Naive thymus-derived CD4-positive, alpha-beta T cell (primary cell): ENCODE measurements around the gene MAP3K4. TPM values are rescaled to one million over a fixed set of nuclear protein-coding genes. Genes with fewer than 3 reads are reported as not detected.

ENCODE experiments used
- ATAC-seq: fragments of 150-1000 bp; cut with Tn5 transposase; 2 replicates; pipeline ENCODE4 v1.10.0; 2021; ENCODE audit warnings: mild to moderate bottlenecking, moderate library complexity
- CTCF ChIA-PET: fragments of 350-600 bp; sonication (Branson Sonifier 250); formaldehyde crosslinking; loops from one replicate; lab custom pipeline; 2021; ENCODE audit warnings: antibody characterized with exemption; lab: Charles Lee
- POLR2A ChIA-PET: fragments of 350-600 bp; sonication (Branson Sonifier 250); formaldehyde crosslinking; loops from one replicate; lab custom pipeline; 2021; ENCODE audit warnings: antibody characterized with exemption, inconsistent platforms; lab: Charles Lee
- DNase-seq, 9 donors: peaks; one replicate each; pipeline versions ENCODE4 v3.0.0 to v3.0.0-alpha.2; 2020 to 2022; ENCODE audit warnings: mixed read lengths in 1 of 9
- H3K27ac ChIP-seq: one replicate; pipeline ENCODE4 v1.7.0; 2013; ENCODE audit warnings: mild to moderate bottlenecking, low read depth, low read length, moderate library complexity
- H3K27me3 ChIP-seq, 2 donors: one replicate each; pipeline ENCODE4 v1.7.0; 2013; ENCODE audit warnings: low read length in 2 of 2, mild to moderate bottlenecking in 2 of 2, moderate library complexity in 2 of 2; ENCODE audit not compliant: control insufficient read depth in 2 of 2, insufficient read depth in 2 of 2
- H3K36me3 ChIP-seq, 3 experiments: 1 replicate in 2 of 3; 2 replicates in 1 of 3; pipeline ENCODE4 v1.7.0; 2013; ENCODE audit warnings: low read length in 3 of 3, mild to moderate bottlenecking in 3 of 3, moderate library complexity in 1 of 3; ENCODE audit not compliant: insufficient read depth in 3 of 3, control insufficient read depth in 2 of 3
- H3K4me1 ChIP-seq, 2 donors: one replicate each; pipeline ENCODE4 v1.7.0; 2013; ENCODE audit warnings: low read length in 2 of 2, mild to moderate bottlenecking in 2 of 2, moderate library complexity in 1 of 2; ENCODE audit not compliant: control insufficient read depth in 2 of 2, insufficient read depth in 2 of 2
- H3K4me3 ChIP-seq: 2 replicates; pipeline ENCODE4 v1.7.0; 2013; ENCODE audit warnings: mild to moderate bottlenecking, low read length
- H3K9me3 ChIP-seq, 3 experiments: 1 replicate in 2 of 3; 2 replicates in 1 of 3; pipeline ENCODE4 v1.7.0; 2013; ENCODE audit warnings: low read length in 3 of 3; ENCODE audit not compliant: control insufficient read depth in 2 of 3
- H3K27ac Mint-ChIP-seq, 9 donors: one replicate each; pipeline ENCODE4 v1.8.0; 2020 to 2022; ENCODE audit warnings: mixed read lengths in 9 of 9, mild to moderate bottlenecking in 8 of 9, moderate library complexity in 5 of 9, inconsistent platforms in 2 of 9
- H3K27me3 Mint-ChIP-seq, 5 donors: one replicate each; pipeline ENCODE4 v1.8.0; 2021 to 2022; ENCODE audit warnings: mixed read lengths in 5 of 5, mild to moderate bottlenecking in 1 of 5
- H3K36me3 Mint-ChIP-seq, 5 donors: one replicate each; pipeline ENCODE4 v1.8.0; 2020 to 2022; ENCODE audit warnings: mixed read lengths in 5 of 5, mild to moderate bottlenecking in 3 of 5, inconsistent platforms in 1 of 5
- H3K4me1 Mint-ChIP-seq, 7 donors: one replicate each; pipeline ENCODE4 v1.8.0; 2020 to 2022; ENCODE audit warnings: mixed read lengths in 7 of 7, mild to moderate bottlenecking in 3 of 7, inconsistent platforms in 1 of 7
- H3K4me3 Mint-ChIP-seq, 10 donors: one replicate each; pipeline ENCODE4 v1.8.0; 2020 to 2022; ENCODE audit warnings: mild to moderate bottlenecking in 10 of 10, mixed read lengths in 10 of 10, moderate library complexity in 6 of 10, inconsistent platforms in 2 of 10
- H3K9me3 Mint-ChIP-seq, 11 donors: one replicate each; pipeline ENCODE4 v1.8.0; 2020 to 2022; ENCODE audit warnings: mixed read lengths in 11 of 11, mild to moderate bottlenecking in 4 of 11, inconsistent platforms in 1 of 11, moderate library complexity in 1 of 11
- intact Hi-C, 2 donors: fragments of 100-400 bp; cut with micrococcal nuclease; formaldehyde crosslinking; loops; one replicate each; pipeline ENCODE4 v1.15.1; 2023
- polyA plus RNA-seq, 2 donors: library from polyadenylated mRNA; unstranded; fragments of 300-500 nt; fragmentation: Illumina TruSeq; gene quantifications; one replicate each; pipeline ENCODE4 v1.2.3, GENCODE V29; 2021
- total RNA-seq, 6 experiments: library from RNA in 5 of 6; stranded (reverse) in 5 of 6; gene quantifications; 1 replicate in 5 of 6; 2 replicates in 1 of 6; pipeline ENCODE4 v1.2.3 and lab custom pipeline; 2021 to 2026

The MAP3K4 gene
- total and polyA plus RNA-seq, 7 experiments from 2014 or later: 4.5 to 81.2 (median 55.4) TPM

- Histone ChIP-seq H3K4me3 (no peak overlapping the region), H3K9me3 (no peaks in the 10 kb centered on the region), H3K36me3 (peaks cover 0 to 5% (median 0%) of the 10 kb centered on the region in 3 experiments), H3K4me1 (no peaks in the 10 kb centered on the region), H3K27ac (no peak overlapping the region), H3K27me3 (no peaks in the 10 kb centered on the region)
- ChIA-PET POLR2A (no interaction called here), CTCF (no interaction called here)
- peaks cover 4 to 28% (median 11%) of the 10 kb centered on the region in 5 donors for H3K36me3 Mint-ChIP-seq
- H3K9me3 Mint-ChIP-seq: peaks cover 0 to 2% (median 0%) of the 10 kb centered on the region in 11 donors
- DNase-seq (no peak), ATAC-seq (no peak)
- H3K4me3 Mint-ChIP-seq: no peak overlapping the region
- H3K27me3 Mint-ChIP-seq: no peaks in the 10 kb centered on the region
- peaks cover 9 to 20% (median 17%) of the 10 kb centered on the region in 7 donors for H3K4me1 Mint-ChIP-seq
- peak overlapping the region in 1 of 9 donors; percentile 4 for H3K27ac Mint-ChIP-seq
- intact Hi-C loops: no loop called here
Observed at GRCh38 chr6:161132384-161132783, 140.8 kb downstream of the MAP3K4 start.

- H3K27ac ChIP-seq: no peak overlapping the region
- ATAC-seq (no peak), DNase-seq (no peak)
- no peaks in the 10 kb centered on the region for H3K36me3 ChIP-seq
- H3K4me1 ChIP-seq: no peaks in the 10 kb centered on the region
- H3K4me3 ChIP-seq: no peak overlapping the region
- POLR2A ChIA-PET: no interaction called here
- Mint-ChIP-seq H3K27ac (peak overlapping the region in 3 of 9 donors; percentile 9 to 55 (median 19)), H3K36me3 (peaks cover 0 to 22% (median 5%) of the 10 kb centered on the region in 5 donors), H3K27me3 (no peaks in the 10 kb centered on the region), H3K4me1 (peaks cover 0 to 6% (median 3%) of the 10 kb centered on the region in 7 donors), H3K4me3 (no peak overlapping the region), H3K9me3 (peaks cover 0 to 2% (median 0%) of the 10 kb centered on the region in 11 donors)
- intact Hi-C loops: no loop called here
- CTCF ChIA-PET: no interaction called here
- H3K9me3 ChIP-seq: no peaks in the 10 kb centered on the region
- H3K27me3 ChIP-seq: no peaks in the 10 kb centered on the region
Observed at GRCh38 chr6:161133963-161134362, 142.4 kb downstream of the MAP3K4 start.

- Mint-ChIP-seq H3K27me3 (no peaks in the 10 kb centered on the region), H3K9me3 (peaks cover 0 to under 1% (median 0%) of the 10 kb centered on the region in 11 donors), H3K36me3 (peaks cover 0 to 22% (median 5%) of the 10 kb centered on the region in 5 donors), H3K4me1 (peaks cover 0 to 1% (median 0%) of the 10 kb centered on the region in 7 donors), H3K4me3 (no peak overlapping the region), H3K27ac (peak overlapping the region in 3 of 9 donors; percentile 4 to 51 (median 47))
- Histone ChIP-seq H3K4me3 (no peak overlapping the region), H3K27me3 (no peaks in the 10 kb centered on the region), H3K4me1 (no peaks in the 10 kb centered on the region), H3K27ac (no peak overlapping the region), H3K36me3 (no peaks in the 10 kb centered on the region), H3K9me3 (no peaks in the 10 kb centered on the region)
- intact Hi-C loops: no loop called here
- ATAC-seq (no peak), DNase-seq (no peak)
- ChIA-PET POLR2A (no interaction called here), CTCF (no interaction called here)
Observed at GRCh38 chr6:161134550-161135298, 143.2 kb downstream of the MAP3K4 start.

GRCh38 chr6:161135695-161136591 lies 144.4 kb downstream of the MAP3K4 start:
- no peaks in the 10 kb centered on the region for H3K9me3 ChIP-seq
- Mint-ChIP-seq H3K9me3 (no peaks in the 10 kb centered on the region), H3K27ac (peak overlapping the region in 3 of 9 donors; percentile 11 to 60 (median 14)), H3K27me3 (no peaks in the 10 kb centered on the region), H3K36me3 (peaks cover 0 to 22% (median 0%) of the 10 kb centered on the region in 5 donors), H3K4me3 (no peak overlapping the region), H3K4me1 (peaks cover 0 to 1% (median 0%) of the 10 kb centered on the region in 7 donors)
- no peaks in the 10 kb centered on the region for H3K36me3 ChIP-seq
- H3K27ac ChIP-seq: no peak overlapping the region
- ChIA-PET POLR2A (no interaction called here), CTCF (no interaction called here)
- intact Hi-C loops: no loop called here
- no peaks in the 10 kb centered on the region for H3K27me3 ChIP-seq
- no peak overlapping the region for H3K4me3 ChIP-seq
- ATAC-seq (peak; percentile 67), DNase-seq (no peak)
- no peaks in the 10 kb centered on the region for H3K4me1 ChIP-seq

- H3K27me3 ChIP-seq: no peaks in the 10 kb centered on the region
- ATAC-seq (no peak), DNase-seq (no peak)
- Mint-ChIP-seq H3K36me3 (peaks cover 0 to 22% (median 0%) of the 10 kb centered on the region in 5 donors), H3K27me3 (no peaks in the 10 kb centered on the region), H3K9me3 (no peaks in the 10 kb centered on the region), H3K27ac (peak overlapping the region in 1 of 9 donors; percentile 25), H3K4me1 (peaks cover 0 to 1% (median 0%) of the 10 kb centered on the region in 7 donors), H3K4me3 (peak overlapping the region in 1 of 10 donors; percentile 10)
- H3K4me1 ChIP-seq: no peaks in the 10 kb centered on the region
- H3K4me3 ChIP-seq: no peak overlapping the region
- no peak overlapping the region for H3K27ac ChIP-seq
- ChIA-PET CTCF (no interaction called here), POLR2A (no interaction called here)
- no peaks in the 10 kb centered on the region for H3K9me3 ChIP-seq
- intact Hi-C loops: no loop called here
- no peaks in the 10 kb centered on the region for H3K36me3 ChIP-seq
Observed at GRCh38 chr6:161136655-161137054, 145.1 kb downstream of the MAP3K4 start.

- Mint-ChIP-seq H3K4me1 (peaks cover 0 to 1% (median 0%) of the 10 kb centered on the region in 7 donors), H3K36me3 (peaks cover 0 to 26% (median 3%) of the 10 kb centered on the region in 5 donors), H3K9me3 (no peaks in the 10 kb centered on the region), H3K27me3 (no peaks in the 10 kb centered on the region), H3K4me3 (no peak overlapping the region), H3K27ac (peak overlapping the region in 1 of 9 donors; percentile 53)
- DNase-seq: no peak
- Histone ChIP-seq H3K4me3 (no peak overlapping the region), H3K9me3 (no peaks in the 10 kb centered on the region), H3K36me3 (no peaks in the 10 kb centered on the region), H3K27ac (no peak overlapping the region), H3K4me1 (no peaks in the 10 kb centered on the region), H3K27me3 (no peaks in the 10 kb centered on the region)
- CTCF ChIA-PET: no interaction called here
- POLR2A ChIA-PET: no interaction called here
- ATAC-seq: no peak
- intact Hi-C loops: no loop called here
Observed at GRCh38 chr6:161137320-161137719, 145.8 kb downstream of the MAP3K4 start.
